SH-SY5Y (cell line): ENCODE measurements around the gene VIP.

ENCODE experiments used
- GATA2 ChIP-seq: IDR thresholded peaks from 2 replicates; pipeline ENCODE4 v1.6.1; 2011; ENCODE audit warnings: mild to moderate bottlenecking, low read depth, low read length
- GATA3 ChIP-seq: IDR thresholded peaks from 2 replicates; pipeline ENCODE4 v1.6.1; 2011; ENCODE audit warnings: low read depth, mild to moderate bottlenecking, low read length, moderate library complexity

VIP gene

DNA sequence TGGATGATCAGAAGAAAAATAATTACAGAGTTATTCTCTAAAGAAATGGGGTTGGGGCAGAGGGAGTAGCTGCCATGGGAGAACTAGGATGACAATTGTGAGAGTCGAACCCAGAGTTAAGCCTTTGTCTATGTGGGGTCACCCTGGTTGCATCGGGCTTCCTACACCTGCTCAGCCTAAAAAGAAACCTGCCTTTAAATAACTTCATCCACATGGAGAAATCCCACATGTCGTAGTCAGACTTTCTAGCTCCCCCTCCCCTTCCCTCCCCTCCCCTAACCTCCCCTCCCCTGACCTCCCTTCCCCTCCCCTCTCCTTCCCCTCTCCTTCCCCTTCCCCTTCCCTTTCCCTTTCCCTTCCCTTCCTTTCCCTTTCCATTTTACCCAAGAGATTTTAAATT, 14.7 kb downstream of the VIP start:
- TF ChIP-seq GATA3 (no peak), GATA2 (no peak)

DNA sequence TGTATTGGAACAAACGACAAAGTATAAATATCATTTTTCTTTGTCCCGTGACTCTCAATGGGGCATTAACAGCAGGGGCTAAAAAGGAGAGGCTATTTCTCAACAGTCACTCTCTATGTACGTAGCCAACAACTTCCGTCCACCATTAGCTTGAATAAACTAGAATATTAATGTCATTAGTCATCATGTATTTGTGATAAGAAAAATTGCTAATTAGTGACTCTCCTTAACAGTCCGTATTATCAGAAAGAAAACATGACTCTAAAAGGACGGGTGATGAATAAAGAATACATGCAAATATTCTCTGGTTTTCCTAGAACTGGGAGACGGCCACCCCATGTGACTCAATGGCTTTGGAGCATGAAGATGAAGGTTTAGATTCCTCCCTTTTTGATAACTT, 18.6 kb downstream of the VIP start:
- TF ChIP-seq GATA3 (no peak), GATA2 (no peak)

DNA sequence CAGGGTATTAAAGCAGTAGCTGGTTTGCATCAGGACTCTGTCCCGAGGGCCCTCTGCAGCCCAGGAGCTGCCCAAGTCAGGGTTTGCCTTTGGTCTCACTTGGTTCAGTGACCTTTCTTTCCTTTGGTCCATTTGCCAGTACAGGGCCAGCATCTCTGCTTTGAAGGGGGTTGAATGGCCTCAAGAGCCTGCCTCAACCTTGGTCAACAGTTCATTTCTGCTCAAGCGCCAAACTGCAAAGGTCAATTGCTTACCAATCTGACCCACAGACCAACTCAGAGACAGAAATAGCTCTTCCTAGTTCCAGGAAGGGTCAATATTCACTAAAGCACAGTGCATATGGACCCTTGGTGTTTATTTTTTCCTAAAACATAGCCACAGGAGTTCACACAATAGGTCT, 19.4 kb downstream of the VIP start:
- TF ChIP-seq GATA2 (no peak), GATA3 (no peak)

DNA sequence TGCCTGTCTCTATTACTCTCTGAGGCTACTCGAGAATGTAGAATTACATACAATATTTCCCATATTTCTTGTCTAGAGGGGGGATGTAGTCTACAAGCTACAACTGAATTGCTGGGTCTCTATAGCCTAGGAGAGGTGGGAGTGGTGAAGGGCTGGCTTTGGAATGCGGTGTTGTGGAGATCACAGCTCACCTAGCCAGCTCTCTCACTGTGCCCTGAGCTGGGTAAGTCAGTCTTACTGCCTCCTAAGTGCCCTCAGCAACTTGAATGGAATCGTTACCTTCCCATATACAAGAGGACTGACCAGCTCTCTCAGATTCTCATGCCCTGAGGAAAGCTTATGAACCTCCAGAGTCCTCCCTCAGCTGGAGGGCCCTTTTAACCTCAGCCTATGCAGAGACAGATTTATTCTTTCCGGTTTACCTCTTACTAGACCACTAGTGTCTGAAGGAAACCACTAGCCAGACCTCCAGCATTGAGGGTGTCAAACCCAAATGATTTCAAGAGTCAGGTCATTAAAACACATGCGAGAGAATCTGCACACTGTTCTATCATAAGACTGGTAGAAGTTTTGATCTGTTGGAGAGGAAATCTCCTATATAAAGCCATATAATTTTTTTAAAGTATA, 20.6 kb downstream of the VIP start:
- TF ChIP-seq GATA2 = no peak
- no peak for TF ChIP-seq GATA3

DNA sequence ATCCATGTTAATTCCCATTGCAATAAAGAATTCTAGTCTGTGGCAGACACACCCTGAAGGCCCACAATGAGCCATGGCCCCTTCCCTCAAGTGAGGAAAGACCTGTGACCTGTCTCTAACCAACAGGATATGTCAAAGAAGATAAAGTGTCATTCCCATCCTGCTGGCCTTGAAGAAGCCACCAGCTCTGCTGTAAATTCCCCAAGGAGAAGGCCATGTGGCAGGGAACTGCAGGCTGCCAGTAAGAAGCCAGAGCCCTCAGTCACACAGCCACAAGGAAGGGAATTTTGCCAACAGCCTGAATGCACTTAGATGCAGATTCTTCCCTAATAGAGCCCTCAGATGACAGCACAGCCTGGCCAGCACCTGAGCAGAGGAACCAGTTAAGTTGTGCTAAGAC, 24.8 kb downstream of the VIP start:
- no peak for TF ChIP-seq GATA3
- TF ChIP-seq GATA2 = no peak

DNA sequence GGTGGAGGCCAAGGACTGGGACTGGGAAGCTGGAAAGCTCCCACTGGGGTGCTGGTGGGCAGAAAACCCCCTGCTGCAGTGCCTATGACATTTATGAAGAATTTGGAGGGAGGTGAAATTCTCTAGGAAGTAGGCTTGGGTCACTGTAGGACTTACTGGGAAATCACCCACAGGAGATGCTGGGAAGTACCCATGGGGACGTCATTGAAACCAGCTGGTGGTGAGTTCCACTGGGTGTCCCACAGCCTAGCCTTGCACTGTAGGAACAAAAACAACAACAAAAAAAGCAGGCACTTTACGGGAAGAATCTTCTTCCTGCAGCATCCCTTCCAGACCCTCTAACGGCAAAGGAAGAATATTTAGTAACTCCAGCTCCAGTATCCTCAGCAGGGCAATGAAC, 26.2 kb downstream of the VIP start:
- TF ChIP-seq GATA3 = no peak
- no peak for TF ChIP-seq GATA2

DNA sequence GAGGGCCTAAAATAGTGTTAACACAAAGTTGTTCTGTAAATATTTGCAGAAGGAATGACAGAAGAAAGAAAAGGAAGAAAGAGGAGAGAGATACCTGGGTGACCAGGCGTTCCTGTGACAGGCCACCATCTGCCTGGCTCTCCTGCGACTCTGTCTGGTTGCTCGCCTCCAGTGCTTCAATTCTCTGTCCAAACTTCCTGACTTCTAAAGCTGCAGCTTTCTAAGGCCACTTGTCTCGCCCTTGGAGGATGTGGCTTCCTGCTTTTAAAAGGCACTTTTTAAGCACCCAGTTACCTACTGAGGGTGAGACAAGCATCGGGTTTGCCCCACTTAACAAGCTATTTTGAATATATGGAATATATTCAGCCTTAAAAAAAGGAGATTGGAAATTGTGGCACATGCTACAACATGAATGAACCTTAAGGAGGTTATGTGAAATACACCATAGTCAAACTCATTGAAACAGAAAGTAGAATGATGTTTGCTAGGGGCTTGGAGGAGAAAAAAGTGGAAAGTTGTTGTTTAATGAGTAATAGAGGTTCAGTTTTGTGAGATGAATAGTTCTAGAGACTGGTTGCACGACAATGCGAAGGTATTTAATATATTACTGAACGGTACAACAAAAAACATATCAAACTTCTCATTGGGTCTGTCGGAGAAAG, 32.8 kb downstream of the VIP start:
- no peak for TF ChIP-seq GATA2
- TF ChIP-seq GATA3 = no peak

DNA sequence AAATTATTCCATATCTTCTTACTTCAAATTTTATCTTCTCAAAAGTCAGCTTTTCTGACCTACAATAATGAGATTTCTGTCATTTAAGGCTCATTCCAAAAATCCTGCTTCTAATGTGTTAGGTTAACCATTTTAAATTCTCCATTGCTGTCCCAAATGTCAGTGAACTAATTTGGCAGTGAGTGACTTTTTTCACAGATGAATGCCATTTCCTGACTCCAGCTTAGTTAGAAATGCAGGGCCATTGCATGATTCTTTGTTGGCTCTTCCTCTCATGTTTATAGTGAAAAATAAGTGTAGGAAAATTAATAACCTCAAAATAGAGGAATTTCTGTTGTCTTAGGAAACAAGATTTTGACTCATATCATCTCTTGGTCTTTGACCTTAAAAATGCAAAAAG, 44.1 kb downstream of the VIP start:
- TF ChIP-seq GATA2 = no peak
- TF ChIP-seq GATA3 = no peak

DNA sequence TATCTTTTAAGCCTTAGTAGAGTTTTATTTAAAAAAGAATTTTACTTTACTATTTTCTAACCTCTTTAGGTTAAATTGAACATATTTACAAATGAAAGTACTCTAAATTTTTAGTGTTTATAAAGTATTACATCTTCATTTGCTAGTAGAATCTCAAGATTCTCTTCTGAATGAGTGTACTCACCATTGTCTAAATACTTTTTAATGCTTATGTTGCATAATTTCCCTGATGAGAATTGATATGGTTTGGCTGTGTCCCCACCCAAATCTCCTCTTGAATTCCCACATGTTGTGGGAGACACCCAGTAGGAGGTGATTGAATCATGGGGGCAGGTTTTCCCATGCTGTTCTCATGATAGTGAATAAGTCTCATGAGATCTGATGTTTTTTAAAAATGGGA, 53.6 kb downstream of the VIP start:
- TF ChIP-seq GATA3 (no peak), GATA2 (no peak)
